Esophagus muscularis mucosa (tissue), 3 donors: ENCODE results near the gene CBX1.

Experiments used
- CTCF ChIP-seq, 3 experiments: fragments of 200-600 bp in 2 of 3; fragments of 450-650 bp in 1 of 3; sonication (generic) in 2 of 3; IDR thresholded peaks; one replicate each; pipeline ENCODE4 v1.5.1; 2017 to 2019; ENCODE audit warnings: antibody characterized with exemption in 3 of 3, mild to moderate bottlenecking in 2 of 3, moderate library complexity in 1 of 3
- POLR2A ChIP-seq: fragments of 450-650 bp; IDR thresholded peaks from one replicate; pipeline ENCODE4 v1.6.1; 2017; ENCODE audit warnings: antibody characterized with exemption, moderate library complexity, mild to moderate bottlenecking, low read depth
- POLR2AphosphoS5 ChIP-seq, 2 donors: sonication (generic); formaldehyde crosslinking; IDR thresholded peaks; one replicate each; pipeline ENCODE4 v1.6.1; 2017; ENCODE audit warnings: antibody characterized with exemption in 2 of 2

GRCh38 chr17:48129981-48130380 is 28.7 kb upstream of the CBX1 start:
- no peak for TF ChIP-seq CTCF (IDR thresholded peaks at IDR 0.05)
- TF ChIP-seq POLR2AphosphoS5 (IDR thresholded peaks at IDR 0.05) = no peak
- no peak for TF ChIP-seq POLR2A
